Erythroblast (primary cell): ENCODE results near the gene DPP7.

Experiments used
- GATA1 ChIP-seq: IDR thresholded peaks from 2 replicates; pipeline ENCODE4 v1.6.1; 2011; ENCODE audit warnings: low read depth, mild to moderate bottlenecking, control low read depth, low read length, moderate library complexity
- POLR2A ChIP-seq: IDR thresholded peaks from 2 replicates; pipeline ENCODE4 v1.6.1; 2011; ENCODE audit warnings: mild to moderate bottlenecking, low read length

GRCh38 chr9:137084526-137084925, 30.0 kb downstream of the DPP7 start:
- TF ChIP-seq POLR2A (no peak), GATA1 (no peak)
